ENCODE data around the gene SOX5.

SOX5 gene

DNA sequence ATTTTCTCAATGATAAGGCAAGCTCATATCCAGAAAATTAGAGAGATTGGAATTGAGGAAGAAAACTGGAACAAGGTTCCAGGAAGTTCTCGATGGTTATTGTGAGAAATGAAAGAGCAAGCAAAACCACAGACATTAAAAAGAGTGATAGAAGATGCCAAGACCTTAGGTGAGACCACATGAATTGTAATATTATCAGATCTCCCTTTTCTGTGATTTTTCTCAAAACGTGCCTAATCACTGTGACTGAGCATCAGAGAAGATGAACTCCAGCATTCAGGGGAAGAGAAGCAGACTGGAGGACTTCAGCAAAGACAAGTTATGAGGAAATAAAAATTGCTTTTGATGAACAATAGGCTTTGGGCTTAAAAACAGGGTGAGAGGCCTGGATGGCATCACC, 278.8 kb downstream of the SOX5 start:
- DNase-seq: no peak

DNA sequence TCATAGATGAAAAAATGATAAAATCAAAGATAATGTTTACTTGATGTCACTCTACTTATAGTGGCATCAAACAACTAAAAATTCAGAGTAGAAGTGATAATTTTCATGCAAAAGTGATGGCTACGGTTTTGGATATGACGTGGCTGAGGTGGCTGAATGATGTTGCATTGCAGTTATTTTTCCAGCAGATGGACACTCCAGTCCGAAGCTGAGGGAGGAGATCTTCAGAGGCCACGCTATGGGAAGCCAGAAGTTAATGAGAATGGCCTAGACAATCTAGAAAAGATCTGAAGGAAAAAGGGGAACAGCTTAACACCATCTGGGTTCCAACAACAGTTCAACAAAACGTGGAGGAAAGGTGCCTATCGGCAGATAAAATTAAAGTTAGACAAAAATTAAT, 279.8 kb downstream of the SOX5 start:
- DNase-seq: no peak

DNA sequence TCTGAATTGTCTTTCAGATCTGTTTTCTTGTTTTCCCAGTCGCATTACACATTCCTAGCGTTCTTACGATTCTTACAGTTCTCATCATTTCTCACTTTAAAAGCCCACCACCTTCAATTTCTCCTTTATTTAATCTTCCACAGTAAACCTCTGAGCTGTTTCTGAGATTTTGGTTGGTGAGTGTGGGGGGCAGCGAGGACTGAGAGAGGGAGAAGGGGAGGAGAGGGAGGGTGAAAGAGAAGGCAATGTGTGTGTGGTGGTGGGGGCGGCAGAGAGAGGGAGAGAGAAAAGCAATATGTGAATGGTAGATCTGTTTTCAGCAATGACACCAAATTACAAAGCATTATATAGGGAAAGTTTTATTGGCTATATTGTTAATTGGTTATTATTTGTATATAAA, 282.6 kb downstream of the SOX5 start:
- no peak for DNase-seq

DNA sequence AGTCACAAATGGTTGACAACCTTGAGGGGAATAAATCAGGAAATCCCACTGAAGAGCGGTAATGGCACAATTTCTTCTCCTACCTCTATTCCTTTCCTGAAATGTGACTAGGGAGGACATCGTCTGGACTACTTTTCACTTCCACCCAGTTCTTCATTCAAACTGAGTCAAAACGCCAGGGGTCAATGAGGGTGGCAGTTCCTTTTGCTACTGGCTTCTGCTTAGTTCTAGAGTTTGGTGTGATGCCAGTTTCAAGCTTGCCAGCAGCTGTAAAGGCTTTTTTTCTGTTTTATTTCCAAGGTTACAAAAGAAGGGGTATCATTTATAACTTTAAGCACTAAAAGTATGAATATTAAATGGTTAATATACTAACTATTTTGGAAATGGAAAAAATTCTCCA, 286.5 kb downstream of the SOX5 start:
- peak; percentile 41 for DNase-seq

DNA sequence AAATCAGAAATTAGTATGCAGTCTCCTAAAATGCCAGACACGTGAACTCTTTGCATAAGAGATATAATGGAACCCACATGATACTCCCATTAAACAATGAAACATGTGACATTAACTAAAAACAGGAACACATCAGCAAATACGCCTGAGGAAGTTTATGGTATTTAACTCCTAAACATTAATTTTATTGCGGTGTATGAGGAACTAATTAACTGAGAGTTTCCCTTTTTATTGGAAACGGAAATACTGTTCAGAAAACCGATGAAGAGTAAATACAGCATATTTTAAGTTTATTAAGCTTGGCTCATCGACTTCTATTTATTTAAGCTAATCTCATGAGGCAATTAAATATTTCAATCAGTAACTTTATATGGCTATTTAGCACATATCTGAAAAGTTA, 290.3 kb downstream of the SOX5 start:
- DNase-seq: no peak

DNA sequence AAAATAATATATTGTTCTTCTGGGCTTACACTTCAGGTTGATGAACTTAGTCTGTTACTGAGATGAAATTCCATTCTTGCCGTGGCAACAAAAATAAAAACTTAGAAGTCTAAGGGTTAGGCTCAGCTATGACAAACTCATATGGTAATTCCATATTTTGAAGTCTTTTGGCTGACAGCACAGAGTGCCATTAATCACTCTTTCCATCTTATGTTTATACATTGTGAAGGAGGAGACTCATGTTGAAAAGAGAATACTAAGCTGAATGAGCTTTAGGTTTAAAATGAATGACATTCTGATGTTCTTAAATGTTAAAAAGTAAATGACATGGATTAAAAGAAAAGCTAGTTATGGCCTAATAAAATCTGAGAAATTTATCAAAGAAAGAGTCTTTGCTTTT, 291.9 kb downstream of the SOX5 start:
- DNase-seq: no peak

DNA sequence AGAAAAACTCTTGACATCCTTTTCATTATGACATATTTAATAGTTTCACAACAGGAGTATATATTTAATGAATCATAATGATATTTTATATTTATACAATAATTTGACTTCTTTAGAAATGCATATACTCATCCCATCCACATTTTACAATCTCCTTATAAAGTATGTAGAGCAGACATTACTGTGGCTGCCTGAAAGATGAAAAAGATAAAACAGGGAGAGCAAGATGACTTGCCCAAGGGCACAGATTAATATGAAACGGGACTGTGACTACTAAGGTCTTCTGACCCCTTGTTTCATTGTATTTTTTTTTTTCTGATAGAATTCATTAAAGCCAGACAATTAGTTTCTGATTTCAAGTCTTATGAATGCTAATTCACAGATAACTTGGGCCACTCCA, 293.6 kb downstream of the SOX5 start:
- no peak for DNase-seq

DNA sequence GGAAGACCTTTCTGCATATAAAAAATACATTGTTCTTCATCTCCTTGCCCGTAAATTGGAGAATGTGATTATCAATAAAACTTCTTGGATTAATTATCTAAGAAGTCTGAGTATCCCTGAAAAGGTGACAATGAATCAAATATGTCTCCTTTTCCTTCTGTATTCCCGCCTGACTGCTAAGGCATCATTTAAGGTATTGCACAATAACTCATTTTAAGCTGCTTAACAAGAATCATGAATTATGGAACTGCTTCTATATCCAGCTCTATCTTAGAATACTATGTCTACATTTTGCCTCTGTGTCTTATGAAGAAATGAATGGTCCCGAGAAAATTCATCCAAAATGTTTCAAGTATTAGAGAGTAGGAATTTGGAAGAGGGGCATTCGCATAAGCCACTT, 294.4 kb downstream of the SOX5 start:
- DNase-seq: no peak

DNA sequence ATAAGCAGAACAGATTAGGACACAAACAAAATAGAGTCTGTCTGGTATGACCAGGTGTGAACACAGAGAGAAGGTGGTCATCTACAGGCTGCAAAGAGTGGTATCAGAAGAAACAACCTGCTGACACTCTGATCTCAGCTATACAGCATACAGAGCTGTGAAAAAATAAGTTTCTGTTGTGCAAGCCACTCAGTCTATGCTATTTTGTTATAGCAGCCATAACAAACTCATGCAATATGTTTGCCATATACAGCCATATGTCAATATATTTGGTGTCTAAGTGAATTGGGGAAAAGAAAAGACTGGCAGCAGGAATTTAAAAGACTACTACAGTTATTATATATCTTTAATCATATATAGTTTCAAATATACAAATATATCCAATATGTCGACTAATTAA, 300.9 kb downstream of the SOX5 start:
- no peak for DNase-seq

DNA sequence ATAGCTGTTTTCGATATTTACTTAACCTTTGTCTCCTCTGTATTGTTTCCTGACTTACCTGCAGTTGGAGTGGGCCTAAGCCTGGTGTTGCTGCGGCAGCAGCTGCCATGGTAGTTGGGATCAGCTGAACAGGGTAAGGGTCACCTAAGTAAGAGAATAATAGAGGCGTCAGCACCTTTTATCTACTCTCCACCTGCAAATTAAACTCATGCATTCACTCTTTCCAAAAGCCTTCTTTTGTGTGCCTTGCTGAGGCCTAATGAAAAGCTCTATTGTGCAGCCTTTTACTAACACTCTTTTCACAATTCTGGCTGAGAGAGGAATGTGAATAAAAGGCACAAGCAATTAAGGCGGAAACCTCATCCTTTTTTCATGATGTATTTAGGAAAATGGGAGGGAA, 308.7 kb downstream of the SOX5 start:
- DNase-seq: no peak

DNA sequence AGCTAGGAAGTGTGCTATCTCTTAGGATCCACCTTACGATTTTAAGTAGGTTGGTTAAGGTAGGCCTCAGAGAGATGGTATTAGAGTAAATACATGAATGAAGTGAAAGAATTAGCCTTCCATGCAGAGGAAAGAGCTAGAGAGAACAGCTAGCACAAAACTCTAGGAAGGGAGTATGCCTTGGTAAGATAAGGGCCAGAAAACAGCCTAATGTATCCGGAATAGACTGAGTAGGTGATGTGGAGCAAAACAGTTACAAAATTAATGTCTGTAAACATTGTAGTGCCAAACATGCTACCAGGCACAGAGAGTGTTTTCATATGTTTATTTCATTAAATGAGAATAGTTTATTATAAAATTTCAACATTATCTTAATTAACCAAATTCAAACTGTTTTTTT, 315.1 kb downstream of the SOX5 start:
- DNase-seq: no peak

DNA sequence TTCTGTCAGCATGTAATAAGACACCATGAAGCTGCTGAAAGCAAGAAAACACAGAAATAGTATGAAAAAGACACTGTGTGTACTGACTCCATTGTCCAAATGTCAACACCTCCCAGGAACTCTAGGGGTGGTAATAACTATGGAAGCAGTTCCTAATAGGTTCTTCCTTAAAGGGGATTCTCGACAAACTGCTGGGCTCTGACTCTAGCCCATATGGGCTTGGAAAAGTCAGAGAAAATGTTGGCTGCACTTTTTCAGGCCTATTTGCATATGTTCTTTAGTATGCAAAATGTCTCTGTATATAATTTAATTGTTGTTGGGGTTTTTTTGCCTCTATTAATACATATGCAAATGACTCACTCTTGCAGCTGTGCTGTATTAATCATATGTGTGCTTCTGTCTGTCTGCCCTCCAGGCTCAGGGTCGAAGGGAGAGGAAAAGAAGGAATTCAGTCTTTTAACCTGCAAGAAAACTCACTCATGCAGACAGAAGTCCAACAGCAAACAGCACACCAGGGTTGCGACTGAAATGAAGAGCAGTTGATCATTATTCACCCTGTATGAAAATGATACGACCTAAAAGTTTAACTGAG, 317.6 kb downstream of the SOX5 start:
- DNase-seq: no peak

DNA sequence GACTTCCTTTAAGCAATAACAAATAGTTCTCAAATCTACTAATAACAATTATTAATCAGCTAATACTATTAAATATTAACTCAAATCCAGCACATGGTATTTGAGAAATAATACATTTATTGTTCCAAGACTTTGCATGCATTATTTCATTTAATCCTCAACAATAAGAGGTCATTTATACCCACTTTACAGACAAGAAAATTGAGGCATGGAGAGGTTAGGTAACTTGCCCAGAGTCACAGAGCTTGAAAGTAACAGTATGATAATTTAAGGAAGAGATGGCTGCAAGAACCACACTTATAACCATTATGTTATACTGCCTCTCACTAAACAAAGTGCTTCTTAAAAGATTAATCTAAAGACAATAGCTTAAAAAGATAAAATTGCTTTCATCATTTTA, 318.9 kb downstream of the SOX5 start:
- no peak for DNase-seq

DNA sequence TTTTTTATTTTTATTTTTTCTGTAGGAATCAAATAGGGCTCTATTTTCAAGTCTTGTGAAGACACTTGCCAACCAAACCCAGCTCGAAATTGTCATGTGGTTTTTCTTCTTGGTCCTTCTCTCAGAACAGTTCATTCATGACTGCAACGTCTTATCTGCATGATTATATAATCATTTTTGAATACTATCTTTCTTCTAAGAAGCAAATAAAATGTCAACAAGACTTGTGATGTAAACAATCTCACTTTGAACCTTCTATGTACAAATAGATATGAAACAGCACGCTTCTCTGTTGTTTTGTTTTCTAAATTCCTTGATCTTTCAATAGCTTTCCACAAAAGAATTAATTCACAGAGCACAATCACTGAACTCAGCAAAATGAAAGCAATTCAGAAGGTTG, 320.7 kb downstream of the SOX5 start:
- no peak for DNase-seq

DNA sequence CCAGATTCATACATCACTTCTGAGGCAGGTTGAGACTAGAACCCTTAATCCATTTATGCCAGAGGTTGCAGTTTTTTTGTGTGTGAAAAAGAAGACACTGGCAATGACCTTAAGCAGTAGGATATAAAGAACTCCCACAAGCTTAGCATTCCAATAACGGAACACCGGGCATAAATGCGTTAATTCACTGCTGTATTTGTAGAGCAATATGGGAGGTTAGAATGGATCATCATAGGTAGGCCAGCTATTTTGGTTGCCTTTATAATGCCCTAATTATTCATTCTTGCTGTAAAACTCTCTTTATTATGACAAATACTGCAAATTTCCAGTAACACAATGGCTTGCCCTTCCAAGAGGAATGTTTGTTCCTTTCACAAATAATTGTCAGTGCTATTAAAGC, 322.7 kb downstream of the SOX5 start:
- no peak for DNase-seq

DNA sequence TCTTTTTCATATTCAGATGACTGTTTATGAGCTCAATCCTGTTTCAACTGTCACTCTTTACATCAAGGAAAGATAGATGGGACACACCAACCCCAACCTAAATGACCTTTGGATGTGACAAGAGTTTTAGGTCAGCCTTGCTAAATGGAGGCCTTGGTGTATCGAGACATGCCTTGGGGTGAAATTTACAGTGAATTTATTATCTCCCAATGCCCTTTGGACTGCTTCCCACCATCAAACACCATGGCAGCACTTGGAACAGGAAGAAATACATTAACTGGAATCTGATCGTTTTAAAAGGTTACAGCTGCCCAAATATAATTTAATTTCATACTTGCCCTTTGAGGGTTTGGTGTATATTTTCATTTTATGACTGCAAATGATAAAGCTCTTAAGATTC, 327.6 kb downstream of the SOX5 start:
- peak; percentile 16 for DNase-seq

DNA sequence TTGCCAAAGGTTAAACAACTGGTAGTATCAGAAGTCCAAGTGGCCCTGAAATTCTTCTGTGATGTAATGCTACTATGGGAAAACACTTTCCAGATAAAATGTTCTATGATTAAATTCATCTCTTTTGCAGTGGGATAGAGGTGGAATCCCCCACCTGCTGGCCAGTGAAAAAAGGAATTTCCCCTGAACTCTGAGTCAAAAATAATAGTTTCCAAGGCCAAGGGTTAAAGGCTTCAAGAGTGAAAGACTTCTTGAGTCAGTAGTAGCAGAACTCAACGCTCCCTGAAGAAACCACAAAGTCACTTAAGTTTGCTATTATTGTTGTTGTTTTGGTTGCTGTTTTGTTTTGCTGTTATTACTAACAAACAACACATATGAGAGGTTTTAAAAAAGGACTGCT, 330.8 kb downstream of the SOX5 start:
- DNase-seq: no peak

DNA sequence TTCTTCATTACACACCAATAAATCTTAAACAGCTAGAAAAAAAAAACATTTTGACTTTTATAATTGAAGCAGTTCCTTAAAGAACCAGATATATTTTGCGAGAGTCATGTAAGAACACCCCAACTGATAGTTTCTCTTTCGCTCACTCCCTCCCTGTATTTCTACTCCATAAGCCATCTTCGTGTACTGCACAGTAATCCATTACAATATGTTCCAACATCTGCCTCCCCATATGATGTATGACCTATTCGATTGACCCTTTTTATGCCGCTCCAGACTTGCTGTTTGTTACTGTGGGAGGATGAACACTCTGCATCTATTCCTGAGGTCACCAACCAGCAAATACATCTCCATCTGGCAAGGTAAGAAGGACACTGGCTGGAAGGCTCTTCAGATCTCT, 331.7 kb downstream of the SOX5 start:
- DNase-seq: no peak

DNA sequence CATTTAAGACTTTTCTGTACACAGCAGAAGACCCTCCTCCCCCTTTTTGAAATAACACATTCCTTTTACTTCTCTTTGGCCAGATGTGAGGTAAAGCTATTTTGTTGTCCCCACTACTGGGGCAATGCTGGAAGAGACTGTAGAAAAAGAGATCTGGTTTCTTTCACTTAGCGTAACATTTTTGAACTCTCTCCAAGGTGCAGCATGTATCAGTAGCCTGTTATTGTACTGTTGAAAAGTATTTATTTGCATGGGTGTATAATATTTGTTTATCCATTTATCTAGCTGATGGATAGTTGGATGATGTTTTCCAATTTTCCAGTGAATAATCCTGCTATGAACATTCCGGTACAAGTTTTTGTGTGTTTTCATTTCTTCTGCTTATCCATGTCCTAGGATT, 335.2 kb downstream of the SOX5 start:
- no peak for DNase-seq

DNA sequence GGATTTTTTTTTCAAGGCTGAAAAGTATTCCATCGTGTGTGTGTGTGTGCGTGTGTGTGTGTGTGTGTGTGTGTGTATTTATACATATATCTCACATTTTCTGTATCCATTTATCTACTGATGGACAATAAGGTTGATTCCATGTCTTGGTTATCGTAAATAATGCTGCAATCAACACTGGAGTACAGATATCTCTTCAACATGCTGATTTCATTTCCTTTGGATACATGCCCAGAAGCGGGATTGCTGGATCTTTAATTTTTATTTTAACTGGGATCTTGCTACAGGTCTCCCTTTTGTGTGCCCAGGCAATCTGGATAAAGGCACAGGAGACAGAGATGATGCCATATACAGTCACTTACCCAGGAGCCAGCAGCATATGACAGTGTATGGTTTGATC, 338.1 kb downstream of the SOX5 start:
- no peak for DNase-seq

DNA sequence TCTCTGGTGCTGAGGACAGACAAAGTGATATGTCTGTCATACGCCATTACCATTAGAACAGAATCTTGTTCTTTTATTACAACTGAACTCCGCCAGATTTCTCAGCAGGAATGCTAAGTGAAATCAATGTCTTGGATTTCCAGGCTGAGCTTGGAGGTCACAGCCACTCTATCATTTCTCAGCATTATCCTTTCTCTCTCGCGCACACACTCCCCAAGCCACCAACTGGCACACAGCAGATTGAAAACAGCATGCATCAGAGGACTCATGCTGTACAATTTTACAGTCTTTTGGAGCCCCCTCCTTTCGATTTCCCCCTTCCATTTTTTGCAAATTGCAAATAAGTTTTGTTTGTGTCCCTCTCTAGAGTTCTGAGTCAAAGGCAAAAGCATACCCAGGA, 348.6 kb downstream of the SOX5 start:
- no peak for DNase-seq

DNA sequence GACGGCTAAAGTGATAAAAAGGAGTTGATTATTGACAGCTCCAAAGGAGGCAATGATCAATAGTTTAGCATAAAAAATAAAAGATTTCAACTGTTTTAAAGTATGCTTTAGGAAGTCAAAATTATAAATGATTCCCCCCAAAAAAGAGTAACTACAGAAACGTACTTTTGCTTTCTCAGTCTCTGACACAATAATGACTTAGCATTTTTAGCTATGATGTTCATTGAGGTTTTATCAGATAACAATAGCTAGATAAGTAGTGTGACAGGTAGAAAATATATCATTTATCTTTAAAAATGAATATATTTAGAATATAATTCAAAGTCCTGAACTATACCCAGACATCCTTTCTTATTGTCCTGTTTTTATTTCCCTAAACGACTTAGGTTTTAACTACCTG, 352.9 kb downstream of the SOX5 start:
- DNase-seq: no peak

DNA sequence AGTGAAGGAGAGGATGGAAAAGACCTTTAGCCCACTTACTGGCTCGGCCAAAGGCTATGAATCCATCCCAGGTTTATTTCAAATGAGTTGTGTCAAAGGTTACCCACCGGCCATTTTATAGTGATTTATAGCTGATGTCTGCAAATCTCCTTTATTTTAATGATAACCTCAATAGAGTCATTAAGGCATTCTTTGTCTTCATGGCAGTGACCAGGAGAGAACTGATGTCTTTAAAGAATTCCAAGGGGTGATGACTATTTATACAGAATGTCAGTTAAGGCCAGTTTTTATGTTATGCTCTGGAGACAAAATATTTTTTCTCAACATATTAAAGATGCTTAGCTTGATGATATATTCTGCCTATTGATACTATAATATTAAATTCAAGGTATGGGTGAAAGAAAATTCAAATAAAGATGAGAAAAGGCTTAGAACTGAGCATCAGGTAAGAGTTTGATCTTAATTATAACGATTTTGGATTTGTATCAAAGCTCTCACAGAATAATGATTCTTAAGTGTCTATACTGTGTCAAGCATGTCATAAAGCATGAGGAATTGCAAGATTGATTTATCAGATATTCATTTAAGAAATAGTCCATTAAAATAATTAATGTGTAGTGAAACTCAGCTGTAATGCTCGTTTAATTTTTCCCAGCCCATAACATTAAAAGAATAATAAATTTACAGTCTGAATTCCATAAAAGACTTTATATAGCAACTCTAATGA, 361.5 kb downstream of the SOX5 start:
- no peak for DNase-seq

DNA sequence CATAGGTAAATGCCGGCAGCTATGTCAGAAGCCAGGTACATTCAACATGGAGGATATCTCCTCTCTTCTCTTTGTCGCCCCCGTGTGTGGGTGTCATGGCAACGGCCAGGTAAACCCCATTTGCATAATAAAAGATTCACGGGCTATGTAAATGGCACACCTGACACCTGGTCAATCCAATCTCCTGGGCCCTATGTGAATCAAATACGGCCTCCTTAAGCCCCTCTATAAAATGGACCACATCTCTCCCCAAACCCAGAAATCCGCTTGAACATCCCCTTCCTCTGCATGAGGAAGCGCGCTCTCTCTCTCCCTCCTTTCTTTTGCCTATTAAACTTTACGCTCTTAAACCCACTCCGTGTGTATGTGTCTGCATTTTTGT, 363.7 kb downstream of the SOX5 start:
- DNase-seq: no peak

DNA sequence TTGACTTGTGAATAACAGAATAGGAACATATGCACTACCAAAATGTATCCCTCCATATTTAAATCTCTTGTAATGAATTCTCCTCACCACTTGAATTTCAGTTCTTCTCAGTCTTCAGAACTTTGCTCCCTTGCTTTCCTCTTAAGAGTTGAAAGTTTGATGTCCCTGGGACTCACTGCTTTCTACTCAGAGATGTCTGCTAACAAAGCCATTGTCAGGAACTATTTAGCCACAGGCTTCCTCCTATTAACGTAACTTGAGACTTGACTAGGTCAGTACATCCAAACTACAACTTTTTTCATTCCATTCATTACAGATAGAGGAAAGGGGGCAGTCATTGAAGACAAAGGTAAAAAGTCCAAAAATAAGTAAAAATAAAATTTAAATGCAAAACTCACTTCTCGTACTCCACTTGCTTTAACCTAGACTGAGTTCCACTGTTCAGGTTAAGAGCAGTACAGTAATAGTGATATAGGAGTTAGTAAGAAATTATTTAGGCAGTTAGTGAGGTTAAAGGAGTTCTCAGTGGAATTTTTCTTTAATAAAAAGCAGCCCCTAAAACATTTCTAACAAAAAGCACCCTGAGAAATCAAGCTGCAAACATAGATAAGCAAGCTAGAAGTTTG, 364.2 kb downstream of the SOX5 start:
- DNase-seq: no peak

Data from NCI-H2029 treated with DMSO at 0.1 percent for 48 hours (cell line).